Measurements from ENCODE around the gene HOXA13. TPM values are rescaled to one million over a fixed set of nuclear protein-coding genes. Genes with fewer than 3 reads are reported as not detected.

HOXA13 gene
- total RNA-seq, 1 donor from 2014 or later = under 0.01 TPM

DNA sequence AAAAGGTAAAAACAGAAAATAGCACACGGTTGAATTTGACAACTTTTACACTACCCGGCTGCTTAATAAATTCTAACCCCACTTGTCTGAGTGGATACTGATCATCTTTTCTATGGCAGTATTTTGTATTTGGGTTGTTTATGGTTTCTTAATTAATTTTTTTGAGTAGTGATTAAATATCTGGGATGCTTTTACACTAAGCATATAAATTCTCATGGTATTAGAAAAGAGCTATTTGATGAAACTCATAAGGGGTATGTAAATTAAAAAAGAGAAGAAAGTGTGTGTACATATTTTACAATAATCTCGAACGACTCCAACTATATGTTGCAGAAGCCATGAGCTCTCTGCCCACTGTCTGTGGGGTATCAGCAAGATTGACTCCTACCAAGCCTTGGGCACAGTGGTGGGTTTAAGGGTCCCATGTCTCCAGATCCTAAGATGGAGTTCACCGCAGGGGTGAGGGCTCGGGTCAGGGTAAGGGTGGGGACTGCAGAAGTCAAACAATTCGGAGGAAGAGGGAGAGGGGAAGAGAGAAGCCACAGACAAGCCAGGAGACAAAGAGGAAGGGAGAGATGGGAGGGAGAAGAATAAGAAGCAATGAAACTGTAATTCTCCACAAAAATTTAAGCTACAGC is 7.6 kb upstream of the HOXA13 start:
- DNase-seq (ENCODE audit: low read depth) = no peak

DNA sequence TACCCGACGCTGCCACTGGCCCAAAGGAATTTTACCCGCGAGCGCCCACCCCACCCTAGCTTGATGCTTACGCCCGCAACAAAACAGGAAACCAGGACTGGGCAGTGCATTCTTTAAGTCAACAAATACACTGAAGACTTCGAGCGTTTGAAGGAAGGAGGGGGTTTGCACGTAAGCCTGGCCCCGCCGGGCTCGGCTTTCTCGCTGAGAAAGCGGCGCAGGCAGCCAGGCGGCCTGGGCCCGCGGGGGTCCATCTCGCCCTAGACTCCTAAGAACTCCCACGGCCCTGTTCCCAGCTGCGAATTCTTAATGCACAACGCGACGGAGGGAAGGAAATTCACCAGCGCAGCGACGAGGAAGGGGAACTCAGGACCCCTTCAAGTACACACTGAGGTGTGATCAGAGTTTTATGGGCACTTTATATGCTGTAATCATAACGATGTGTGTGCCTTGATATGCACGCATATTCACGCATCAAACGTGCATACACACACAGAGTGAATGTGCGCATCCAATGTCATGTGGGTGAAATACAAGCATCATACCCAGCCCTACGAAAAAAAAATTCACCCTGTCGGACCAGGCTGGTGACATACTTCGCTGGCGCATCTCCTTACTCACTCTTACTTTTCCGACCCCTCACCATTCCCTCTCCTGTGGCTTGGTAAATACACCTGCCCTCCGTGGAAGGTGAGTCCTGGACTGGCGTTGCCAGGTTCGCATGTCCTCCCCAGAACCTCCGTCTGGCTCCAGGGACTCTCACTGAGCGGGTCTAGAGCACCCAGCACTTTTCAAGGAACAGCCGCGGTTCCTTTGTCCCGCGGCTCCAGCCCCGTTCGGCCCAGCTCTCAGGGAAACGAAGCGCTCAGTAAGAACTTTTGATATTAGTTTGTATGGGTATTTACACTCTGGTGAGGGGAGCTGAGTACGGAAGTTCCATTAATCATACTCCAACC is 5.7 kb upstream of the HOXA13 start:
- DNase-seq (ENCODE audit: low read depth) = no peak

DNA sequence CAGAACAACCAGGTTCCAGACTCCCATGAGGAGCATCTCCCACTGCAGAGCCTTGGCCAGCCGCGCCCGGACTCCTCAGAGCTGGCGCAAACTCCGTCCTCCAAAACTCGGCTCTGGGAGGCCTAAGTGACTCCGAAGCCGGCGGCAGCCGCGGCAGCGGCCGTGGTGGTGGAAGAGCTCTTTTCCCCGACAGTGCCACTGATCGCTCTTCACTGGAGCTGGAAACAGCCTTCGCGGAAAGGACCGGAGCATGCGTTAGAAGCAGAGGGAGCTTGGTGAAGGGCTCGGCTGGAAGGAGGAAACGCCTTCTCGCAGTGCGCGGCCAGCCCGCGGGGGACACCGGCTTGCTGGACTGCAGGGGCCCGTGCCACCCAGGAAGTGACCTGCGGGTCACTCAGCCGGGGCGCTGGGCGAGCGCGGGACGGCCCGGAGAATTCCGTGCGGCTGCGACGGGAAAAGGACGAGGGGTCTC is 5.0 kb upstream of the HOXA13 start:
- no peak for DNase-seq (ENCODE audit: low read depth)

DNA sequence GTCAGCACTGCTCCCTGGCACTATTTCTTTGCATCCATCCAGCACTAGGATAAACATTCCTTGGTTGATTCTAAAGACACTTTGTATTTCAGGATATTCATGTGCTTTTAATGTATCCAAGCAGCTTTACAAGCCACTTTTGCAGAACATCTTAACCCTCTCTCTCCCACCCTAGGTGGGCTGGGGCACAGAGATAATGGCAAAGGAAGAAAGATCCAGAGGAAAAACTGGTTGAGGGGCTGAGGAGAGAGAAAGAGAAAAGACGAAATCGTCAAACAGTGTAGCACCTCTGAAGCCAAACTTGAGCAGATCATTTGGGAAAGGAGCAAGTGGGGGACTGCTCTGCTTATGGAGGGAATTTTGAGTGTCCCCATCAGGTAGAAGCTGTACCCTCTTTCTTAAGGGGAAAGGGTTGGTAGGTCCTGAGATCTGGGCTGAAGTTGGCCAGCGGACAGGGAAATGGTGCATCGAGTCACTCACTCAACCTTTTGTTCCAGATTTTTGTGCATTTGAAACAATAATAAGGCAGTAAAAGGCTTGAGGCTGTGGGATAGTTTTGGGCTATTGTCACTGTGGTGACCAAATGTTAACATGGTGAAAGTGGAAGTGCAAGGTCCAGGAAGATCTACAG is 4.2 kb upstream of the HOXA13 start:
- DNase-seq (ENCODE audit: low read depth) = no peak

DNA sequence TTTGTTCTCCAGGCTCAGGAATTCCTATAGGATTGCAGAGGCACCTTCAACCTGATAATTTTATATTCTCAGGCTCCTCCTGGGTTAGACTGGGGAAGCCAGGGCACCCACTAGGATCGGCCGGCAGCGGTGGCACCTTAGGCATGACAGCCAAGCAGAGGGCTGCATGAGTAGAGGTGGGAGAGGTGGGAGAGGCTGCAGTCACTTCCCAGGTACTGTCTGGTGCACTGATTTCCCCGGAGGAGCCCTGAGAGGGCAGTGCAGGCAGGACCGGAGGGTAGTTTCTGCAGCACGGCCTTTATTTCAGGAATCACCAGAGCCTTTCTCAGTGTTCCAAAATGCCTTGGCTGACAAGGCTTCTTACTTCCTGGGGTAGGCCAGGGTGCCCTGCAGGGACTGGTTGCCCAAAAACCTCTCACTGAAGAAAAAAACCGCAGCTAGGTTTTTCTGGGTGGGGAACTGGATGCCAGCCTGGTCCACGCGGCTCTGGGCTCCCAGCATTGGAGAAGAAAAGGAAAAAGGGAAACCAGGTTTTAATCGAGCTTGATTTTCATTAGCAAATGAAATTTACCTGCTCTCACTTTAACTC is 3.6 kb upstream of the HOXA13 start:
- no peak for DNase-seq (ENCODE audit: low read depth)

DNA sequence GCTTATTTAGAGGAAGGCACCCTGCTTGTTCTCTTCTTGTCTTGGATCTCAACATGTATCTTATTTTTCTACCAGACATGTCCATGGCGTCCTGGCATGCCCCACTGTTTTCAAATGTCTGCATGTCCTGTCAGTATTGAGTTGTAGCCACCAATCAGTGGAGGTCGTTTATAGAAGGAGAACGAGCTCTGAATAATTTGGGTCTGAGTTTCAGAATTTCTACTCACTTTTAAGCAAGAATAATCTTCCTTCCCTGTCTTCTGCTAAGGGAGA is 2.9 kb upstream of the HOXA13 start:
- DNase-seq (ENCODE audit: low read depth) = no peak

DNA sequence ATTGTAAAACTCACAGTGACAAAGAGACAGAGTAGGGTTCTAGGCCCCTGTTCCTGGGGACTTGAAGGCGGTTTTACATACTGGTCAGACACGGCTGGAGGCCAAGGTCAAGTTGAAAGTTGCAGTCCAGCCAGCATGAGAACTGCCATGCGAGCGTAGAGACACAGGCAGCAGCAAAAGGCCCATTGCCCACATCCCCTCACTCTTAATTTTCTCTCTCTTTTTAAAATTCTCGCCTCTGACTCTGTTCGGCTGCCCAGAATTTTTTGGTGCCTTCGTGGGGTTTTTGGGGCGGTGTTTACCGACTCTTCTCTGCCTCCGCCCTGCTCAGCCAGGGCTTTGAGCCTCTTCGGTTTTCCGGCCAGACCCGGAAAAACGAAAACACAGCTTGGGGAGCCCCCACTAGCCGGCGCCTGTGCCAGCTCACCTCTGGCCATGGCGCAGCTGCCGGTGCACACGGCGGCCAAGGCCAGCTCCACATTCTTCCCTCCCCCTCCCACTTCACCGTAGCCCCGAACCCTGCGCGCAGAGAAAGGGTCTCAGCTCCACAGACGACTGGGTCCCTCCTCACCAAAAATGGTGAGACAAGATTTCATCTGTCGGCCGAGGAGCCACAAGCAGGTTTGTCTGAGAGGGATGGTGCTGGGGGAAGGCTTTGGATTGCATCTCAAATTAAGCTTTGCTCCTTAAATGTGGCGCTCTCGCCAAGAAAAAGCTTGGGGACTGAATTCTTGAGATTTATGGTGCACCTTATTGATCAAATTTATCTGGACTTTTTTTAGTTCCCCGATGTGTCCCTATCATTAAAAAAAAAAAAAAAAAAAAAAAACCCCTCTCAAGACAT is 2.3 kb upstream of the HOXA13 start:
- DNase-seq (ENCODE audit: low read depth) = no peak

DNA sequence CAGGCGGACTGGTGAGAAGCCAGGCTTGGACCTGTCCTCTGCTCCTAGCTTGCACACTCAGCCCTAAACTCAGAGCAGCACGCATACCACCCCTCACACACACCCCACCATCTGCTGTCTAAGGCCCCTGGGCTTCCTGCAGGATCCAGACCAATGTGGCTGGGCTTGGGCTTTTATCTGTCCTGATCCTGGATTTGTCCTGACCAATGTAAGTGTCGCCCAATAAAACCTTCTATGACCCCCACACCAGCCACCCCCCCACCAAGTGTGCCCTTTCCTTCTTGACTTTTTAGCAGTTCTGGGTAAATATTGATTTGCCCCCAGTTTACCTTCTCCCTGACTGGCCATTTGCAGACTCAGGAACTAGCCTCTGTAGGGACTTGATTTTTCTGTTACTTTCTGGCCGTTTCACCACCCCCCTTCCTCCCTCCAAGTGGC is 1.7 kb upstream of the HOXA13 start:
- DNase-seq (ENCODE audit: low read depth) = no peak

DNA sequence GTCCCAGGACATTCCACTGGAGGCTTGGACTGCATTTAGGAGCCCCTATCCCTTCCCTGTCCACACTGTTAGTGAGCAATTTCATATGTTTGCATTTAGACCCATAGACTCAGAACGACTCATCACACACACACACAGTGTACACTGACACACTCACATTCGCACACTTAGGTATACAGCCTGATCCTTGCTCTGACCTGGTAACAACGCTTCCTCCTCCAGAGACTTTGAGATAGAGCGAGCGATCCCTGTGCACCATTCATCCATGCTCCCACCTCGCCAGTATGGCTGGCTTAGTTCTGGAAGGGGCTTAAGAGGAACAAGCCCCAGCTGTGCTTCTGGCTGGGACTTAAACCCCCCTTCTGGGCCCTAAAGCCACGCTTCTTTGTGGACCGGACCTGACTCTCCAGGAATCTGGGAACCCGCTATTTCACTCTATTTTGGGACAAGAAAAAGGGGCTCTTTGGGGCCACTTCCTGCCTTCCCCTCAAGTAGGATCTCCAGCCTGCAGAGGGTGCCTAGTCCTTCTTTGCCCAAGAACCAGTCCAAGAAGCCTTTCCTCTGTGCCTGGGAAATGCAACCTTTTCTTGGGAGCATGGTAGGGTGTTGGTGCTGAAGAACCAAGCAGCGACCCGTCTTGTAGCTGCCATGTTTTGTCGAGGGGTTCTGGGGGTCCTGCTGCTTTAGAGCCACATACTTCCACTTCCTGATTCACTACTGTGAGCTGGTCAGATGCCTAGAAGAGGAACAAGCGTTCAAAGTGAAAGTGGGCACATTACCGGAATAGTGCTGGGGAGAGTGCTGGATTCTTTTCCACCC is 1.1 kb upstream of the HOXA13 start:
- no peak for DNase-seq (ENCODE audit: low read depth)

DNA sequence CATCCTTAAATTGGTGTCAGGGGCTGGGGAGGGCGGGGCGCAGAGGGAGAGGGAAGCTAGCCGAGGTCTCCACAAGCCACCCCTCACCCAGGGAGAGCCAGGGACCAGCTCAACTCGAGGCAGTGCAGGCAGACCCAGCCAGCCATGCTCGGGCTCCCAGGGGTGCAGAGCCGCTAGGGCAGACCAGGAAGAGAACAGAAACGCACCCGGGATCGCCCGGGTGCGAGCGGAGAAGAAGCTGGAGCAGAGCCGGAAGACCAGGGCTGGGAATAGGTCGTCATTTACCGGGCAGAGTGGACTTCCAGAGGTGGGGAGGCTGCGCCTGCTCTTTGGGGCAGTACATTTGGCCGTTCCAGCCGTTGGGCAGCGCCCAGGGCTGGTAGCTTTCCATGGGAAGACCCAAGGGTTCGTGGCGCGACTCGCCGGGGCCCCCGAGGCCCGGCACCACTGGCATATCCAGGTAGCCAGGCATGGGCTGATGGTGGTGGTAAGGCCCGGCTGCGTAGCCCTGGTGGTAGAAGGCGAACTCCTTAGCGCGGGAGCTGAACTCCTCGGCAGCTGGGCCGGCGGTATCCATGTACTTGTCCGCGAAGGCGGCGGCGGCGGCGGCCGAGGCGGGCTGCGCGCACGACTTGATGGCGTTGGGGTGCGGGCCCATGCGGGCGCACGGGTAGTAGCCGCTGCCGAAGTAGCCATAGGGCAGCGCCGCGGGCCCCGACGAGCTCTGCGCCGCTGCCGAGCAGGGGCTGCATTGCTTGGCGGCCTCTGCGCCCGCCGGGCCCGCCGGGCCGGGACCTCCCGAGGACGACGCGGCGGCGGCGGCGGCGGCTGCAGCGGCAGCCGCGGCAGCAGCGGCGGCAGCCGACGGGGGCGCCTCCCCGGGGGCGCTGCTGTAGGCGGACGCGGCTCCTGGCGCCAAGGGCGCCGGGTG is 755 bp downstream of the HOXA13 start:
- DNase-seq (ENCODE audit: low read depth) = no peak

DNA sequence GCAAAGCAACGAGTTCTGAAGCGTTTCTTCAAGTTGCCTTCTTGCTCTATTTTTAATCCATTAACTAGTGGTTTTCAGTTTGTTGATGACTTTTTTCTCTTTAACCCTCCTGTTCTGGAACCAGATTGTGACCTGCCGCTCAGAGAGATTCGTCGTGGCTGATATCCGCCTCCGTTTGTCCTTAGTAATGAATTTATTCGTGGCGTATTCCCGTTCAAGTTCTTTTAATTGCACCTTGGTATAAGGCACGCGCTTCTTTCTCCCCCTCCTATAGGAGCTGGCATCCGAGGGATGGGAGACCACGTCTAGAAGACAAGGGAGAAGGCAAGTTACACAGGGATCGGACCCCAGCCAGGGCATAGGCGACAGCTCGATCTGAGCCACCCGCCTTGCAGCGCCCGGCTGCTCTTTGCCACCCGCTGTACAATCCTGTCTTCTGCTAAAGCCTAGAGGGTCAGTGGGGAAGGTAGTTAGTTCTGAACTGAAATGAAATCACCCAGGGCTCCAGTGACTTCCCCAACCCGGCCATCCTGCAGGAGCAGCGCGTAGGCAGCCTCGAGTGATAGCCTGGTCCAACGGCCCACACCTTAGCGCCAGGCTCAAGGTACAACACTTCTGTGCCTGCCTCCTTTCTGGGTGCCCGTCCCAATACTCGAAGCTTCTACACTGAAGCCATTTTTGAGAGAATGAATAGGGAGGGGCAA is 1.6 kb downstream of the HOXA13 start:
- no peak for DNase-seq (ENCODE audit: low read depth)

DNA sequence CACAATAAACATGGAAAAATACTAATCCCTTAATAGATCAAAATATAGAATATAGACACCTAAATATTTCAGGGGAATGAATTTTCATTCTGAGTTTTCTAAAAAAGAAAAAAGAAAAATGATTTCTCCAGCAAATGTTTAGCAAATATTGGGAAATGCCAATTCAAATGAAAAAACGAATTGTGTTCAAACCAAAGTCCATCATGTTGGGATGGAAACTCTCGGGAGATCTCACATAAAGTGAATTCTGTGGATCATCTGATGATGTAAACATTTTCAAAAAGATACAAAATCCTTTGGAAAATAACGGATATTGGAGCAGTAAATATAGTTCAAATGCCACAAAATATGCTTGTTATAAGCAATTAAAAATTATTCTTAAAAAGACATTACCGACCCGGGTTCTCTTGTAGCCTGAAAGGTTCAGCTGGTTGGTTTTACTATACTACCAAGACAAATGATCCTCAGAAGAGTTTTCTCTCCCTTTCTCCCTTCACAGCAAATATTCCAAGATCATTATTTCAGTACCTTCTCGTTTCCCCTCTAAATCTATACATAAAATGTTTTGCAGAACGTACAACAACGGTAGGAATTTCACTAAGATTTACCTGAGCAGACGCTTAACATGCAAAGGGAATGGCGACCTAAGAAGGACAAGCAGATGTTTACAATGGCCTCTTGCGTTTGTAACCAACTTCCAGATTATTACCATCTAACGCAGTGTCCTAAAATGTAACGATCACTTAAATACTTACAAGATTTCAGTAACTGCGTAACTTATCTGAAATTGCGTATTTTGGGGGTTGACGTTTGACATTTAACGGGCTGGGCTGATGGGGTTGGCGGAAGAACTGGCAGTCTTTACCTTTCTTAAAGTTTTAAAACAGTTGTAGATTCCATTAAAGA is 2.5 kb downstream of the HOXA13 start:
- no peak for DNase-seq (ENCODE audit: low read depth)

DNA sequence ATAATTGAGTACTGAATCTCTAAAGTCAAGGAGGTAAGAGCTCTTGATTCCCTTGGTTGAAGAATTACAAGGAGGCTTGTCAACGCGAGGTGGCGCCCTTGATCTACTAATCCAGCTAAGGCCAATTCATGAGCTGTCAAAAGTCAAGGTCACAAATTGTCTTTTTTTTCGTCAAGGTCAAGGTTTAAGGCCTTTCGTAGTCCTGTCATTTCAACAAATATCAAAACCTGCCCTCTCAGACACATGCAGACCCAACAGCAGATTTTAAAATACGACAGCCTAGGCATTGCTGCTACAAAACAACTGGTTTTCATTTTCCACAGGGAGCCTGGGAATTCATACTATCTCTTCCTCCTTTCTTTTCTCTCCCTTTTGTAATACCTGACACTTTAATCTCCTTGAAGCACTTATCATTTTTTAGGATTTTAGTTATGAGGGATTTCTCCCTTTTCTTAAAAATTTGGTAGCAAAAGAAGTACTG is 3.6 kb downstream of the HOXA13 start:
- peak; percentile 69 for DNase-seq (ENCODE audit: low read depth)

DNA sequence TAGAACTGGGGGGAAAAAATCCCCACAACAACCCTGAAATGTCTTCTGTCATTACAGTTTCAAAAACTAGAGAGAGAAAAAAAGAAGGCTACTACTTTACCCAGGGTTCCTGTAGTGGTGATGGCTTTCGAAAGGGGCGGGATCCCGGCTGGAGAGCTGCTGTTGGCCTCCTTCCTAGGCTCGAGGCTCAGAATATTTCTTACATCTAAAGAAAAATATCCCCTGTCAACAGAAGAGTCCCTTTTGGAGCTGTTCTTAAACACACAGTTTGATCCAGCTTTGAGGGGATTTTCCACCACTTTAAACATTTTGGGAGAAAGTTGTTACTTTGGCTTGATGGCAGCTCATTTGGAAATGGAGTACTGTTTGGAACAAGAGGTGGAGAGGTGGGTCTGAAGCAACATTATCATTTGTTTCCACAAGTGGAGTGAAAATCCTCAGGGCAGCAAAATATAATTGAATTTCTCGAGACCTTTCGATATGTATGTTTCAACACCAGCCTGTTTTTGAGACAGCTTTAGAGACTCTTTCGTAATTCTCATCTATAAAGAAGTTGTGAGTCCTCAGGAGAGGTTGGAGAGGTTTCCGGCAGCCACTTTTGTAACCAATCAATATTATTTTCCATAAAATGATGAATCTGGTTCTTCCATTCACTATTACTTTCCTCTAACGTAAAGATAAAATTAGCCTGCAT is 5.1 kb downstream of the HOXA13 start:
- DNase-seq (ENCODE audit: low read depth) = no peak

DNA sequence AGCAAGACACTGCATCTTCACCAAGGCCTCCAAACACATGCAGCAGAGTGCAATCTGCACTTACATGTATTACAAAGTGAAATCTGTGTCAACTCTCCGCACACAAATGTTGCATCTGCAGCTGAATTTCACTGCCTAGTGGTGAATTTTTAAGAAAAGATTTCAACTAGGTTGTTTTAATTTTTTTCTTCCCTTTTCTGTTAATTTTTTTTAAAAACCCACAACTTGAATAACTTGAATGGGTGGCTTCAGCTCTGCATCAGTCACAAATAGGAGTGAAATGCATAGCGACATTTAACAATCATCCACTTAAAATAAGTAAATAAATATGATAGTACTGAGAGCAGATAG is 5.9 kb downstream of the HOXA13 start:
- no peak for DNase-seq (ENCODE audit: low read depth)

DNA sequence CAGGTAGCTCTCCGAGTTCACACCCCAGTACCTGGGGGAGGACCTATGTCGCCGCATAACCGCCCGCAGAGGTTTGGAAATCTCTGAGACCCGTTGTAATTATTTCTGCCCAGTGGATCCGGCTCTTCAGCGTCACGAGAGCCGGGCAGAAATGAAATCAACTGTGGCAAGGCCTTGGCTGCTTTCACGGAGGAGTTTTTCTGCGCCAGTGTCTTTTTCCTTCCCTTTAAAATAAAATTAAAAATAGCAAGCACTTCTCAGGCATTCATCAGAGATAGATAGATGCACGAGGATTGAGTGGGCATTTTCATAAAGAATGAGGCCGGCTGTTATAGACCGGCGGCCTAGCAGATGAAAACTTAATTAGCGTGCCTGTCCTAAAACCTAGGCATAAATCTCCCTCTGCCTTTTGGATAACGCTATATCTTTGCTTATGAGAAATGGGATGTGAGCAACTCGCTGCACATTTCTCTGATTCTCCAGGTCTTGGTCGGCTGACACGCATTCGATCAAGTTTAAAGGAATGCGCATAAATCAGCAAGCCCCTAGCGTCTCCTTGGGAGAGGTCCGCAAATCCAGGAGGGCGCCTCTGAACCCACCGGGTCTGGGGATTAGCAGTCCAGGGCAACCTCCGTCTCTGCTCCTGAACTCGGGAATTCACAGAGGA is 6.4 kb downstream of the HOXA13 start:
- DNase-seq (ENCODE audit: low read depth) = no peak

All from renal cortical epithelial cell (primary cell).